ENCODE results near the gene SLC5A3. TPM values are rescaled to one million over a fixed set of nuclear protein-coding genes. Genes with fewer than 3 reads are reported as not detected.

The SLC5A3 gene
- total and polyA plus RNA-seq, 9 donors = 3.1 to 16.9 (median 14.6) TPM

GRCh38 chr21:34112316-34113033 lies 39.1 kb downstream of the SLC5A3 start:
- Histone ChIP-seq H3K4me1 (ENCODE audit: insufficient read depth) (no peaks in the 10 kb centered on the region), H3K4me3 (no peak overlapping the region), H3K36me3 (no peaks in the 10 kb centered on the region), H3K27me3 (no peaks in the 10 kb centered on the region), H3K27ac (no peak overlapping the region), H3K9me3 (no peaks in the 10 kb centered on the region)
- WGBS, 3 donors = 92 to 94% (median 93%) methylated on average over 6 of the region's 6 CpGs
- no peak for DNase-seq
- intact Hi-C loops (cut with DNase I) = no loop called here
- TF ChIP-seq EP300 (IDR thresholded peaks at IDR 0.05) (no peak), CTCF (IDR thresholded peaks at IDR 0.05) (no peak), POLR2A (IDR thresholded peaks at IDR 0.05) (no peak)

- H3K27me3 ChIP-seq = no peaks in the 10 kb centered on the region
- no peaks in the 10 kb centered on the region for H3K9me3 ChIP-seq
- no peak overlapping the region for H3K4me3 ChIP-seq
- WGBS, 3 donors = 53 to 56% (median 55%) methylated on average over 2 of the region's 2 CpGs
- no peaks in the 10 kb centered on the region for H3K4me1 ChIP-seq (ENCODE audit: insufficient read depth)
- H3K27ac ChIP-seq = no peak overlapping the region
- no peaks in the 10 kb centered on the region for H3K36me3 ChIP-seq
- intact Hi-C loops (cut with DNase I) = no loop called here
- no peak for DNase-seq
- TF ChIP-seq CTCF (IDR thresholded peaks at IDR 0.05) (no peak), EP300 (IDR thresholded peaks at IDR 0.05) (no peak), POLR2A (IDR thresholded peaks at IDR 0.05) (no peak)
Measured at GRCh38 chr21:34113842-34114241, 40.5 kb downstream of the SLC5A3 start.

DNA sequence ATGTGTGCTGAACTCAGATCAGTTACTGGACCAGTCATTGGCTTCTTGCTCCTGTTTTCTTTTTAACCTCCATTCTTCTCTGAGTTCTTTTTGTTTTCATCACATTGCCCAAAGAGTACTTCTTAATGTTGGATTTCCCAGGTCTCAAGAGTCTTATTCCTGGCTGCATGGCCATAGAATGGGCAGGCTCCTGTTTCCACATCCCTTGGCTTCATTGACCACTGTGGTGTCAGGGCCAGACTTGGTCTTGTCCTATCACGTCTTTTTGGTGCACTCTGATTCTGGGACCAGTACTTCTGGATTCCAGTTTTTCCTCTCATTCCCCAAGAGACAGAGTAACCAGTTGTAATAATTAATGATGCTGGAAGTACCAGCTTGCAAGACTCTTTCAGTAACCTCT lies 41.8 kb downstream of the SLC5A3 start:
- intact Hi-C loops (cut with DNase I) = no loop called here
- TF ChIP-seq POLR2A (IDR thresholded peaks at IDR 0.05) = no peak
- no peak for TF ChIP-seq EP300 (IDR thresholded peaks at IDR 0.05)
- TF ChIP-seq CTCF (IDR thresholded peaks at IDR 0.05) = no peak
- WGBS, 3 donors = 86 to 93% (median 91%) methylated on average over 1 of the region's 1 CpG
- H3K27me3 ChIP-seq = no peaks in the 10 kb centered on the region
- no peak overlapping the region for H3K4me3 ChIP-seq
- no peaks in the 10 kb centered on the region for H3K9me3 ChIP-seq
- DNase-seq = no peak
- no peaks in the 10 kb centered on the region for H3K4me1 ChIP-seq (ENCODE audit: insufficient read depth)
- no peaks in the 10 kb centered on the region for H3K36me3 ChIP-seq
- no peak overlapping the region for H3K27ac ChIP-seq

- TF ChIP-seq EP300 (IDR thresholded peaks at IDR 0.05) (no peak), CTCF (IDR thresholded peaks at IDR 0.05) (no peak), POLR2A (IDR thresholded peaks at IDR 0.05) (no peak)
- no peaks in the 10 kb centered on the region for H3K4me1 ChIP-seq (ENCODE audit: insufficient read depth)
- no peaks in the 10 kb centered on the region for H3K27me3 ChIP-seq
- intact Hi-C loops (cut with DNase I) = no loop called here
- H3K36me3 ChIP-seq = no peaks in the 10 kb centered on the region
- H3K4me3 ChIP-seq = no peak overlapping the region
- DNase-seq = no peak
- H3K9me3 ChIP-seq = no peaks in the 10 kb centered on the region
- WGBS, 3 donors = 83 to 88% (median 86%) methylated on average over 3 of the region's 3 CpGs
- no peak overlapping the region for H3K27ac ChIP-seq
Measured at GRCh38 chr21:34116569-34116968, 43.2 kb downstream of the SLC5A3 start.
